DMS 273 (cell line): Measurements from ENCODE around the gene TMTC2.
"Not testable (repeated sequence)": the region's sequence is repeated elsewhere in the genome, so short reads cannot be mapped to it uniquely, and the experiment has no call there.

Source experiments
- DNase-seq: peaks from one replicate; lab custom pipeline; 2025; ENCODE audit not compliant: unreplicated experiment; lab: John Stamatoyannopoulos, UW

Gene TMTC2

DNA sequence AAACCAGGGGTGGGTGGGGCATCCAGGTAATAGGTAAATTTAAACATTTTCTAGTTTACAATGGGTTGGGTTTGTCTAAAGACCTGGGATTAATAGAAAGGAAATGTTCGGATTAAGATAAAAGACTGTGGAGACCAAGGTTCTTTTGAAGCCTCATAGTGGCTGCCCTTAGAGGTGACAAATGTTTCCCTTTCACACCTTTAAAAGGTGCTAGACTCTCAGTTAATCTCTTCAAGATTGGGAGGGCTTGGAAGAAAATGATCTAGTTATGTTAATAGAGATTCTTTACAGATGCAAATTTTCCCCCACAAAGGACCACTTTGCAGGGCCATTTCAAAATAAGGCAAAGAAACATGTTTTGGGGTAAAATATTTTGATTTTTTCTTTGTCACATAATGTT lies 39.0 kb downstream of the TMTC2 start:
- no peak for DNase-seq

DNA sequence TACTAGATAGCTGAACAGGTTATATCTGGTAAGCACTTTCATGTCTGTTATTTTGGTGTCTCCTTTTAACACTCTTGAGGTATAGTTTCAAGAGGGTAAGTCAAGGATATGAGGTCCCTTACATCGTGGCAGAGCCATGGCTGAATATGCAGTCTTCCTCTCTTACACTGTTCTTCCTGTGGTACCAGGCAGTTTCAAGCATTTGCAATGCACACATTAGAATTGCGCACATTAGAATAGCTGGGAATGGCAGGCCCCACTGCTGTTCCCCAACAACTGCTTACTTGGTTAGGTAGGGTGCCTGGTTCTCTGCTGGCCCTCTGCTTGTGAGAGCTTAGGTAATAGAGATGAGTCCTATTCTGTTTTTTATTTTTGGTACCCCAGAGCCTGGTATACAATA lies 41.2 kb downstream of the TMTC2 start:
- DNase-seq: no peak

DNA sequence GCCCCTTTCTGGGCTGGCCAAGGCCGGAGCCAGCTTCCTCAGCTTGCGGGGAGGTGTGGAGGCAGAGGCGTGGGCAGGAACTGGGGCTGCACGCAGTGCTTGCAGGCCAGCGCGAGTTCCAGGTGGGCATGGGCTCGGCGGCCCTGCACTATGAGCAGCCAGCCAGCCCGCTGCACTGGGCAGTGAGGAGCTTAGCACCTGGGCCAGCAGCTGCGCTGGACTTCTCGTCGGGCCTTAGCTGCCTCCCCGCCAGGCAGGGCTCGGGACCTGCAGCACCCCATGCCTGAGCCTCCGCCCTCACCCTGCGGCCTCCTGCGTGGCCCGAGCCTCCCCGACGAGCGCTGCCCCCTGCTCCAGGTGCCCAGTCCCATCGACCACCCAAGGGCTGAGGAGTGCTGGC lies 42.0 kb downstream of the TMTC2 start:
- no peak for DNase-seq

DNA sequence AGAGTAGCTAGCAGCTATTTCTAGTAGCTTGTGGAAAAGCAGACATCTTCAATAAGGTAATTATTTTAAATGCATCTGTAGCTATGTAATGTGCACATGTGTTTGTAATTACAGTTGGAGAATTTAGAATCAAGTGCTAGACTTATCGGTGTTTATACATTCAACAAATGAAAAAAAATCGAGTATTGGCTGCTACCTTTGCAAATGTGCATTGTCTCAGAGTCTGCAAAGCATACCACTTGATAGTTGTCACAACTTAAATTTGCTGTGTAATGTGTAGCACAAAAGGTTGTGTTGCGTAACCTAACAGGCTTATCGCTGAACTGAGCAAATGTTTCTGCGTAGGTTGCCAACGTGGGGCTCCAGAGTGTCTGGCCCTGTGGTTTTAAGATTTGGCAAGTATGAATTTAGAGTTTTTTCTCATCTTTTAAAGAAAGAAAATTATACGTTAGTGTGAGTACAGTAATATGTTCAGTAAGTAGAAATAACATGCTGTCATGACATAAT lies 44.3 kb downstream of the TMTC2 start:
- DNase-seq: no peak

DNA sequence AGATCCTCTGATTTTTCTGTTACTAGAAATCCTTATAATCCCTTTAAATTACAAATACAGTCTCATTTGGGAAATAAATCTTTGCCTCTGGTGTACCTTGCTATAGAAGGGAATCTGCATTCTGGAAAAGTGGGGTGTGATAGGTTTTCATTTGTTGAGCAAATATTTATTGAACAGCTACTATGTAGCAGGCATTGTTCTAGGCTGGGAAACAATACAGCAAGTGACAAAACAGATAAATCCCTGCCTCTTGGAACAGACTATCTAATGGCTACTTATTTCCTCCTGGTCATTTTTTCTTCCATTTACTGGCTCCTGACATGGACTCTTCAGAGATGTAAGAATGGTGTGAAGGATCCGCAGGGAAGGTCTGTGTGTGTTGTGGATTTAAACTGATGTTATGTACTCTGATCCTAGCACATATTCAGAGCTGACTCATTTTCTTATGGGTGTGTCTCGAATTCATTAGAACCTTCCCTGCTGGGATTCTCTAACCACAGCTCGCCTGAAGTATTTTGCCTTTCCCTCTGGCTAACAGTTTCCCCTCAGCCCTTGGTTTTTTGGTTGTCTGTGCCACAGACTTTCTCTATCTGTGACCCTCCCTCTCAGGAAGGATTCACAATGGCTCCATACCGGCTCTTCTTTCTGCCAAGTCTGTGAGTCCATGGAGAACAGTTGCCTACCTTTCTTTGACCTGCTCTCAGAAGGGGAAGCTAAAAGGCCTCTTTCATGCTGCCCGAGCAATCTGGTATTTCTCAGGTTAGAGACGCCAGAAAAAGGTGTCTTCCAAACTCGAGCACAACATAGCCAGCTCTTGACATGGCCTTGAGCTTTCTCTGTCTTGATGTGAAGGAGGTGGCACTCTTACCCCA lies 53.7 kb downstream of the TMTC2 start:
- peak; percentile 21 for DNase-seq

DNA sequence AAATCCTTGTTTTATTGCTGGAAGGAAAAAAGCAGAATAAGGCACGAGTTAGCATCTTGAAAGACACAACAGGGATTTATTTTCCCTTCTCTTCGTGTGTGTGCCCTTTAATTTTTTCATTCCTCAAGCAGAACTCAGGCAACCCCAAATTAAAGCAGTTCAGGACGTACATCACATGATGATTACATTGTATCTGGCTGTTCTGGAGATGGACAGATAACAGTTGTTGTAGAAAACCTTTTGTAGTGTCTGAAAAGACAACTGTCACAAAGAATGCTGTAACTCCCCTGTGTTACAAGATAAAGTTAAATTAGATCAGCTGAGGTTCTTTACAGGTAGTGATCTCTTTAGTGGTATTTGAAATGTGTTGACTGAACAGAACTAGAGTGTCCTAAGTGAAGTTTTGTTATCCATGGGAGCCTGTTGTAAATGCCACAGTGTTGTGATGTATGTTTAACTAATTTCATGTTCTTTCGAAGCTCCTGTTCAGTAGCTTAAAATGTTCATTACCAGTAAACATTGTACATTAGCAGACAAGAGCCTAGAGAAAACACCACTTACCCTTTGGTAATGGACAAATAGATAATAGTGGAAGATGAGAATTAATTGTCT lies 58.5 kb downstream of the TMTC2 start:
- DNase-seq: no peak

DNA sequence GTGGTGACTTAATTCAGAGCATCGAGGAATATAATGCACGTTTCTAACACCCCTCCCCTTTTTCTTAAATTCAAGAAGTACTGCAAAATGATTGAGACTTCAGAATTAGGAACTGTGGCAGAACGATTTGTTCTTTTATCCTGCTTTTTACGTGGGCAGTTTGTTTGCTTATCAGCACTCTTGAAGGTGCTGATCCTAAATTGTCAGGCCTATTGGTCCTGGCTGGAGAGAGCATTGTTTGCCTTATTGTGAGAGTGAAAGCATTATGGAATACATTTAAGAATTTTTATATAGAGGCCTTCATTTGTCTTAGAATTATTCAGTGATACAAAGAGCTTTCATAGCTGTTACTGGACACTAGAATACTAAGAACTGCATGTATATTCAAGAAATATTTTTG lies 59.1 kb downstream of the TMTC2 start:
- no peak for DNase-seq

DNA sequence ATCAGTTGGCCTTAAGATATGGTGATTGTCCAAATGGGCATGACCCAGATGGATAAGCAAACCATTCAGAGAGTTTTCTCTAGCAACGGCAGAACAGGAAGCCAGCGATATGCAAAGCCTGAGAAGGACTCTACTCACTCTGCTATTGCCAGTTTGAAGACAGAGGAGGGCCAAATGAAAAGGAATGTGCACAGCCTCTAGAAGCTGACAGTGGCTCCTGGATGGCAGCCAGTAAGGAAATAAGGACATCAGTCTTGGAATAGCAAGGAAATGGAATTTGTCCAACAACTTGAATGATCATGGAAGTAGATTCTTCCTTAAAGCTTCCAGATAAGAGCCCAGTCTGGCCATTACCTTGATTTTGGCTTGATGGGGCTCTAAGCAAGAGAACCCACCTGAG lies 60.0 kb downstream of the TMTC2 start:
- DNase-seq: no peak

DNA sequence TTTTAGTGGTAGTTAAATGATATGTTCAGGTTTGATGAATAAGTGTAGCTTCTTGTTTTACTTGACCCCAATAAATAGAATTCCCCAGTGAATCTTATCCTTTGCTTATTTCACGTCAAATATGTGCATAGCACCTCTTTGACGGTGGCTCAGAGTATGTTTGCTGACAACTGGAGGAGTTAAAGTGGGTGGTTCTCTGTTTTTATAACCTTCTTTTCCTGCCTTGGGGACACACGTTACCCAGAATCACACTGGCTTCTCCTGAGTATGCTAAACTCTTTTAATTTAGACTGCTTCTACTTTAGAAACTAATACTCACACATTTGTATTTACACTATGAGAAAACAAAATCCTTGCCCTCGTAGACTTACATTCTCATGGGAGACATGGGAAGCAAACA lies 62.3 kb downstream of the TMTC2 start:
- DNase-seq: no peak

DNA sequence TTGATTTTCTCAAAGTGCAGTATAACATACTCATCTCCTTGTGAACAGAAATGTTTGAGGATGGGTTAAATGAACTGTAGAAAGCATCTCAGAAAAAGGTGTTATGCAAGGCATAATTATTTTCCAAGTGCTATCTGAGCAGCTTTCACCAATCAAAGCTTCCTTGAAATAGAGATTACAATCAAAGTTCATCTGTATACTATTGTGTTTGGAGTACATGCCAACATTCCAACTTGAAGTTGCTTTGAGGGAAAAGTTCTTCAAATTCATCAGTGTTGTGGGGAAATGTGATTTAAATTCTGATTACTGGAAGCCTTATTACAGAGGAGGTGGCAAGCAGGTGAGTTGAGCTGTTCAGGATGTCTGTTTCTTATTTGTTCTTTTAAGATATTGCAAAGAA lies 68.2 kb downstream of the TMTC2 start:
- no peak for DNase-seq

DNA sequence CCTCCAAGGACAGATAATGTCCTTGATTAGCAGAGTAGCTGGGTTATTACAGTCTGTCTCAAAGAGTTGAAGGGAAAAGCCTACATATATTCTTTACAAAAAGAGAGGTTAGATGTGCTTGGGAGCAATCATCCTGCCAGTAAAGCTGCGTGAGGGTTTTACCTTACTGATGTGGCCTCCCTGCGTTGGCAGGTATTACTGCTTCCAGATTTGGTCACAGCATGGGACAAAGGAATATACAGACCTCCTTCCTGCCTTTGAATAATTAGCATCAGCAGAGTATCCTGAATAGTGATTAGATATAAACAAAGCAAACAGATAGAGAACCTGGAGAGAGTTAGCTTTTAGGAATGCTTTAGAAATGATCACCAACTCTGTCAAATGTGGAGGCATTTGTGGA lies 69.6 kb downstream of the TMTC2 start:
- peak; percentile 16 for DNase-seq

DNA sequence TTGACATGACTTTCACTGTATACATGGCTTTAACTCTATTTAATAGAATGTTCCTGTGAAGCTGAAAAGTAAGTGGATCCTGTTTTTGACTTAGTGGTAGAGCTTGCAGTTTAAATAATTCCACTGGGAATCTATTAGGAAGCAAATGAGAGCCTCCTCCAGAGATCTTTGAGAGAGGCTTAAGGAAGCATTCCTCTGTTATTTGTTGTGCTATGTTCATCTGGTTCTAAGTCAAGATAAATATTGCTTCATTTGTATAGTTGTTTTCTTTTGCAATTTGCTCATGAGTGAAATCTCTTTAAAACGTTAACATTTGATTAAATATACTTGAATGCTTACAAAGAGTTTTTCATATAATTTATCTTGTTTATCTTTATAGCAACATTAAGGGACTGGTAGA lies 70.4 kb downstream of the TMTC2 start:
- no peak for DNase-seq

DNA sequence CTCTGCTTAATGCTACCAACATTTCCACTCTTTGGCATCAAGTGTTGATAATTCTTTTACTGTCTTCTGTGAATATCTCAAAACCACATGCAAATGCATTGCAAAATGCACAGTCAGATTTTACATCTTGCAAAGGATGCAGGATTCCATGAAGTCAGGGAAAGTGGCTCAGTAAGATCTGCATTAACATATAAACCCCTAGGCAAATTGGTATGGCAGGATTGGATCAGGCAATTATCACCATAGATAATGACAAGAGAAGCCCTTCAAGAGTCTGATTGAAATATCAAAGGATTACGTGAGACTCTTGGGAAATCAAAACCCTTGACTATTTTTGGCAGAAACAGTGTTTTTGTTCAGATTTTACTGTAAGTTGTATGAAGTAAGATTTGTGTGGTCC lies 71.0 kb downstream of the TMTC2 start:
- no peak for DNase-seq

DNA sequence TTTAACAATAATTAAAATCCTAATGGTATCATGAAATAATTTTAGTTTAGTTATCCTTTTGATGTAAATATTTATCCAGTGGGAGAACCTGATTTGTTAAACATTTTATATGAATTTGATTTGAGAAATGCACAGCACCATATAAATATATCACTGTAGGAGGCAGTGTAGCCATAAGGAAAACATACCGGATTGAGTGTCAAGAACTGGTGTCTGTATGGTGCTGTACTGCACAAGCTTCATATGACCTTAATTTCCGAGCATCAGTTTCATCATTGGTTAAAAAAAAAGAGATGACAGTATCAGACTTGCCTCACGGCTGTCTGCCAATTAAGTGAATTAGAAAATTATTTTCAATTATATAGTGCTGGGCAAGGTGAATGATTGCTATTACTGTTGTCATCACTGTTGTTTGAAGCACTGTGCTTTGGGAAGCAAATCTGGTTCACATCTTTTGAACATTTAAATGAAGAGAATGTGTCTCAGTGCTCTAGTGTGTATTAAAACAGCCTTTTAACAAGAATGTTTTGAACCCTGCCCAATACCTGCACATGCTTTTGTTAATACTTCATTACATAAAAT lies 72.1 kb downstream of the TMTC2 start:
- peak; percentile 29 for DNase-seq

DNA sequence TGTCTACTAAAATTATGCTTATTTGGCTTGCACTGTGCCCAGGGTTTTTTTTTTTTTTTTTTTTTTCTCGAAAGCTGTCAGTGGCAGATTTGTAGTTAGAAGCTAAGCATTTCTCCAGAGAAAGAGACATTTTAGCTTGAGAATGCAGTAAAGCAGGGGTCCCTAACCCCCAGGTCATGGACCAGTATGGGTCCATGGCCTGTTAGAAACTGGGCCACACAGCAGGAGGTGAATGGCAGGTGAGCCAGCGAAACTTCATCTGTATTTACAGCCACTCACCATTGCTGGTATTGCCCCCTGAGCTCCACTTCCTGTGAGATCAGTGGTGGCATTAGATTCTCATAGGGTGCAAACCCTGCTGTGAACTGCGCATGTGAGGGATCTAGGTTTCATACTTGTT lies 73.7 kb downstream of the TMTC2 start:
- DNase-seq: no peak

DNA sequence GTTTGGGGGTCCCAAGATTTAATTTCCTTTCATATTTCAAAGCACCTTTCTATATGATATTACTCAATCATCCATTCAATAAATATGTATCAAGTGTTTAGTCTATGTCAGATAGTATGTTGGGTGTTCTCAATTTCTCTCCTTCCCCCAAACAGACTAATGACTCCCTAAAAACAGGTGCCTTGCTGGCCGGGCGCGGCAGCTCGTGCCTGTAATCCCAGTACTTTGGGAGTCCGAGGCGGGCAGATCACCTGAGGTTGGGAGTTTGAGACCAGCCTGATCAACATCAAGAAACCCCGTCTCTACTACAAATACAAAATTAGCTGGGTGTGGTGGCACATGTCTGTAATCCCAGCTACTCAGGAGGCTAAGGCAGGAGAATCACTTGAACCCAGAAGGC lies 78.5 kb downstream of the TMTC2 start:
- not testable (repeated sequence) for DNase-seq

DNA sequence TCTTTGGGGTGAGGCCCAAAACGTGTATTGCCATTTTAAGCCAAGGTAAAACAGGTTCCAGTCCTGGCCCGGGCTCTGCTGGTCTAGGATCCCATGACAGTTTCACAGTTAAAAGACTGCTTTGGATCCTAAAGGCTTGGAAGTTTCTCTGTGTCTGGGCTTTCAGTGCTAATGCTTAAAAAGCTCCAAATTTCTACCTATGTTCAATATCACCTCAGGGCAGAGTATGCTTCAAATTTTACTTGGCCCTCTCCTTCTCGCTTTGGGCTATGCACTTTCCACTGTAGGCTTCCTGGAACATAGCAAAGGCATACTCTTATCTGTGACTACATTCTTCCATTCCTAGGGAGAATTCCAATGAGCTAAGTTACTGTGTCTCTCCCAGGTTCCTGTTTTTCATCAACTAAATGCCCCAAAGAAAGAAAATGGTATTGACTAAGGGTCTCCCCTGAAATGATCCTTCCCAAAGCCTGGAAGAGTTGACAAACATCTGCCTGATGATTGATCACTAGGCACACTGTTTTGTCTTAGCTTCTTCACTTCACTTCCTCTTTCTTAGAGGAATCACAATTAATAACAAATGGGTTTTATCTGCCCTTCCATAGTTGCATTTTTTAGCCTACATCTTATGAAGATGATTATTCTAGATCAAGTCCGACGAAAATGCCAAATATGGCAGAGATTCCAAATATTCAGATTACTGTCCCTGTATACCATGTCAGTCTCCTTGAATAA lies 79.4 kb downstream of the TMTC2 start:
- no peak for DNase-seq

DNA sequence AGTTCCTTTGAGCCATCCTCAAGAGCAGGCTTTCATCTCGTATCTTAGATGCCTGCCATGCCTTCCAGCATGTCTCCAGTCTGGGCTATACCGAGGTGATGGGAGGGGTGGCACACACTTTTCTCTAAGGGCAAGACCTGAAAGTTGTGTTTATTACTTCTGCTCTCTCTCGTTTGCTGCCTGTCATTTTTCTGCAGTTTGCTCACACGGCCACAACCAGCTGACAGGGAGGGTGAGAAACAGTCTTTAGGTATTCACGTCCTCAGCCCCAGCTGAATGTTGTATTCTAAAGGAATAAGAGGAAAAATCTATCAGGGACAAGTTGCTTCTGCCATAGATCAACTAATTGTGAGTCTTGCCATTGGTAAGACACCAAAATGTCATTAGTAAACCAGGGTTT lies 88.0 kb downstream of the TMTC2 start:
- no peak for DNase-seq

DNA sequence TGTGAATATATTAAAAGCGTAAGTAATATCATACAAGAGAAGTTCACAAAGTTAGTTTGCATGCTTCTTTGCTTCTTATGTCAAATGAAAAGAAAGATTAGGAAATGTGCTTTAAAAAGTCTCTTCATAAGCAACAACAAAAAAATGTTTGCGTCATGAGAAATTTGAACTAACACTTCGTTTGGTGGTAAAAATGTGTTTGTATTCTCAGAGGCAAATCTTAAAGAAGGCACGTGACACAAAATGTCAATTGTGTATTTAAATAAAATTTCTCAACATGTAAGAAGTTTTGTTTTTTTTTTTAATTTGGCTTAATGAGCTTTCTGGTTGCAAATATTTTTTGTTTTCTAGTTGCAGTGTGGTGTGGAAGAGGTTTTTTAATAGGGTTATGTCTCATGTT lies 93.8 kb downstream of the TMTC2 start:
- DNase-seq: no peak

DNA sequence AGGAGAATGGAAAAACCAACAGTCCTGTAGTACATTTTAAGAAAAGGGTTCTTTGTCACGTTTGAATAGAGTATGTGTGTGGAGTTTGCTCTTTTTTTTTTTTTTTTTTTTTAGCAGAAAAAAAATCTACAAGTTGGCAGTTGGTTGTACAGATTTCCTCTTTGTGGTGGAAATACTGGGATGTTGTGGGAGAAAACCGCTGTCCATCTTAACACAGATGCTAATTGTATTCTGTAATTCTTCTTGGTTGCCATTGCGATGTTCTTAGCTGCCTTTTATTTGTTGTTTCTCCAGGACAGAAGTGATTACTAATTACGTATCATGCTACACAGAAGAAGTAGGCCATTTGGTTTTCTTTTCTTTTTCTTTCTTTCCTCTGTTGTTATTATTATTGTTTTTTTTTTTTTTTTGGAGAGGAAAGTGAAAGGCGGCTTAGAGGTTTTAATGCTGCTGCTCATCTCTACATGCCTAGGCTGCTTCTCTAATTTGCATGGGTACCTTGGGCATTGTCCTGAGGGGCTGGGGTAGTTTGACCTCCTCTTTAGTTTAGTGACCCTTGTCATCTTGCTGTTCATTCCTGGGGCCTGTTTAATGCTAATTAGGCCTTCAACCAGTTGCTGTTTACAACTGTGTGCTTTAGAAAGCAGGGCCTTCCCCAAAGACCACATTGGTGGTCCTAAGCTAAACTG lies 94.7 kb downstream of the TMTC2 start:
- DNase-seq: no peak

DNA sequence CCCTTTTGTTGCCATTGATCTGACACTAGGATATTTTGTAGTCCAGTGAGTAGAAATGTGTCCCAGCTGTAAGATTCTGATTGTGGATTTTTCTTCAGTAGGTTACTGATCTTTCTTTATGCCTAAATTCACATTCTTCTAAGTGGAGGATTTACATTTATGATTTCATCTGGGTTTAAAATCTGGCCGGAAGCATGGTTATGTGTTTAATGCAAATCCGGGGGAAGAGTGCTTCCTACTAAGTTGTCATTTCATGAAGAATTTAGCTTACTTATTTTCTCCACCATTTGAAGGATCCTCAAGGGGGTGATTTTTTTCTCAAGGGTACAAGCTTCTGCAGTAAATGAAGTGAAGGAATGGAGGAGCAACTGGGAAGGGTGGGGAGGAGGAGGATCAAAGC lies 96.7 kb downstream of the TMTC2 start:
- no peak for DNase-seq
